ENCODE data around the gene SNCA. TPM values are rescaled to one million over a fixed set of nuclear protein-coding genes. Genes with fewer than 3 reads are reported as not detected.

The SNCA gene
- 15.2 TPM for total RNA-seq (ENCODE audit: unreplicated experiment)
- long read RNA-seq, transcript SNCA-205 (6 exons, 1,290 nt), result major isoform, 7 of 12 reads
- long read RNA-seq, partial matches to known transcripts, result 1 of 12 reads
- long read RNA-seq, other reads (novel, unspliced or antisense), result 0 of 12 reads

DNA sequence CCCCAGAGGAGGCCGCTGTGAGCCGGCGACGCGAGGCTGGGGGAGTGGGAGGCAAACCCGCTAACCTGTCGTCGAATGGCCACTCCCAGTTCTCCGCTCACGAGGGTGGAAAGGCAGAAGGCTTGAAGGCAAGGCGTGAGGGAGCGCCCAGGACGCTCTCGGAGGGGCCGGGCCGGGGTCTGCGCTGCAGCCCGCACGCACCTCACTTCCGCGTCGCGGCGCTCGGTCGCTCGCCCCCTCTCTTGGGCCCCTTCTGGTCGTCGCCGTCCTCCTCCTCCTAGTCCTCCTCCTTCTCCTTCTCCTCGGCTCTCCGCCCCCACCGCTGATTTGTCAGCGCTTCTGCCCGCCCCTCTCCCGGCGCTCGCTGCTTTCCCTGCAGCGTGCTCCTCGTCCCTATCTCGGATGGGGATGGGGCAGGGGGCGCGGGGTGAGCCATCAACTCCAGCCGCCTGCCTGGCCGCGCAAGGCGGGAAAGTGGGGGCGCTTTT lies at the start of gene SNCA:
TSS of gene SNCA (minus strand) at position 265 of the 488 bp plus-strand sequence. CDS start 1,494 bp downstream, outside the sequence.
- peak within 1 kb of the TSS; percentile 96 for H3K27ac Mint-ChIP-seq (ENCODE audit: unreplicated experiment)
- H3K9me3 Mint-ChIP-seq (ENCODE audit: unreplicated experiment), result no peaks in the 10 kb centered on the region
- DNase-seq, result peak; percentile 87
- H3K36me3 Mint-ChIP-seq (ENCODE audit: unreplicated experiment), result no peaks in the 10 kb centered on the region
- peak within 1 kb of the TSS; percentile 96 for H3K4me3 Mint-ChIP-seq (ENCODE audit: unreplicated experiment)
- TF ChIP-seq, protein P1, sequence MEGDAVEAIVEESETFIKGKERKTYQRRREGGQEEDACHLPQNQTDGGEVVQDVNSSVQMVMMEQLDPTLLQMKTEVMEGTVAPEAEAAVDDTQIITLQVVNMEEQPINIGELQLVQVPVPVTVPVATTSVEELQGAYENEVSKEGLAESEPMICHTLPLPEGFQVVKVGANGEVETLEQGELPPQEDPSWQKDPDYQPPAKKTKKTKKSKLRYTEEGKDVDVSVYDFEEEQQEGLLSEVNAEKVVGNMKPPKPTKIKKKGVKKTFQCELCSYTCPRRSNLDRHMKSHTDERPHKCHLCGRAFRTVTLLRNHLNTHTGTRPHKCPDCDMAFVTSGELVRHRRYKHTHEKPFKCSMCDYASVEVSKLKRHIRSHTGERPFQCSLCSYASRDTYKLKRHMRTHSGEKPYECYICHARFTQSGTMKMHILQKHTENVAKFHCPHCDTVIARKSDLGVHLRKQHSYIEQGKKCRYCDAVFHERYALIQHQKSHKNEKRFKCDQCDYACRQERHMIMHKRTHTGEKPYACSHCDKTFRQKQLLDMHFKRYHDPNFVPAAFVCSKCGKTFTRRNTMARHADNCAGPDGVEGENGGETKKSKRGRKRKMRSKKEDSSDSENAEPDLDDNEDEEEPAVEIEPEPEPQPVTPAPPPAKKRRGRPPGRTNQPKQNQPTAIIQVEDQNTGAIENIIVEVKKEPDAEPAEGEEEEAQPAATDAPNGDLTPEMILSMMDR (IDR thresholded peaks at IDR 0.05; ENCODE audit: partially characterized antibody, unreplicated experiment), result no peak
- no peaks in the 10 kb centered on the region for H3K4me1 Mint-ChIP-seq (ENCODE audit: low read depth, unreplicated experiment)
- H3K27me3 Mint-ChIP-seq (ENCODE audit: unreplicated experiment), result peaks cover 4% of the 10 kb centered on the region

DNA sequence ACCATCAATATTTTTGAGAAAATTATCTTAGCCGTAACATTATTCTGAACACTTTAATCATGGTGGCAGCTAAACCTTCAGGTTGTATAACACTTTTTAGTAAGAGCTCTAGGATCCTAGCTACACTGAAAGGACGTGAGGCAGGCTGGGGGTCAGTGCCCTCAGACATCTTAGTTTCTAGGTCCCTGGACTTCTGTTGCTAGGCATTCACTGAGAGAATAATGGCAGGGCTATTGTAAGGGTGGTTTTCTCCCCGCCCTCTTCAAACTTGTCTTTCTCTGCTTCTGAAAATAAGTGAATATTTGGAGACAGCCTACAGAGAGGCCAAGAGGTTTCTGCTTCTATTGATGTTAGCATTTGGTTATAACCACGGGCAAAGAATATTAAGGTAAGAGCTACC lies 42.3 kb upstream of the SNCA start:
- no peaks in the 10 kb centered on the region for H3K4me1 Mint-ChIP-seq (ENCODE audit: low read depth, unreplicated experiment)
- no peaks in the 10 kb centered on the region for H3K9me3 Mint-ChIP-seq (ENCODE audit: unreplicated experiment)
- H3K27ac Mint-ChIP-seq (ENCODE audit: unreplicated experiment), result no peak overlapping the region
- TF ChIP-seq, protein P1 (IDR thresholded peaks at IDR 0.05; ENCODE audit: partially characterized antibody, unreplicated experiment), result no peak
- H3K4me3 Mint-ChIP-seq (ENCODE audit: unreplicated experiment), result no peak overlapping the region
- H3K36me3 Mint-ChIP-seq (ENCODE audit: unreplicated experiment), result no peaks in the 10 kb centered on the region
- no peak for DNase-seq
- no peaks in the 10 kb centered on the region for H3K27me3 Mint-ChIP-seq (ENCODE audit: unreplicated experiment)

DNA sequence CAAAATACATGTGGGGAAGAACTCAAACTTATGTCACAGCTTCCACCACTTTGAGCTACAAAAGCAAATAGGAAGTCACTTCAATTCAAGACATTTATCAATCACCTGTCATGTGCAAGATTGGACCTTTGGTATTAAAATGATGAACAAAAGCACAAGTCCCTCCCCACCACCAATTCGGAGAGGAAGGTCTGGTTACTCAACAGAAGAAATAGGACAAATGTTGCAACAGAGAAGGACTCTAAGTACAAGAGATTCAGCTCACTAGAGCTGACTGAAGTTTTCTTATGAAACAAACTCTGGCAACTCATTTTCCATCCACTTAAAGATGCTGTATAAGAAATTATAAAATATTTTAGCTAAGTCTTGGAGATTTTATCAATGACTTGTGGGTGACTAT lies 41.6 kb upstream of the SNCA start:
- Mint-ChIP-seq H3K36me3 (ENCODE audit: unreplicated experiment) (no peaks in the 10 kb centered on the region), H3K4me3 (ENCODE audit: unreplicated experiment) (no peak overlapping the region), H3K27ac (ENCODE audit: unreplicated experiment) (no peak overlapping the region), H3K27me3 (ENCODE audit: unreplicated experiment) (no peaks in the 10 kb centered on the region), H3K9me3 (ENCODE audit: unreplicated experiment) (no peaks in the 10 kb centered on the region), H3K4me1 (ENCODE audit: low read depth, unreplicated experiment) (no peaks in the 10 kb centered on the region)
- TF ChIP-seq, protein P1 (IDR thresholded peaks at IDR 0.05; ENCODE audit: partially characterized antibody, unreplicated experiment), result no peak
- DNase-seq, result no peak

DNA sequence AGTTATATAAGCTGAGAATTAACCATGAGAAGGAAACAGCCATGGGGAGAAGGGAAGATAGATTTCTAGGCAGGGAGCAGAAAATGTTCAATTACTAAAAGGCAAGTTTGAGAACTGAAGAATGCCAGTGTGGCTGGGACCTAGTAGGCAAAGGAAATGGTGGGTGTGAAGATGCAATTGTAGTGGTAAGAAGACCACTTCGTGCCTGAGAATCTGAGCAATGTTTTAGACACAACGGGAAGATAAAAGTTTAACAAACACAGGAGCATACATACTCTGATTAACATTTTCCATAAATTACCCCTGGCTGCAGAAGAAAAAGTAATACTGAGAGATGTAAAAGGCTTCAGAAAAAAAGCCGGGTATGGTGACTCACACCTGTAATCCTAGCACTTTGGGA lies 39.6 kb upstream of the SNCA start:
- H3K4me3 Mint-ChIP-seq (ENCODE audit: unreplicated experiment), result no peak overlapping the region
- DNase-seq, result no peak
- H3K9me3 Mint-ChIP-seq (ENCODE audit: unreplicated experiment), result no peaks in the 10 kb centered on the region
- H3K4me1 Mint-ChIP-seq (ENCODE audit: low read depth, unreplicated experiment), result no peaks in the 10 kb centered on the region
- H3K36me3 Mint-ChIP-seq (ENCODE audit: unreplicated experiment), result no peaks in the 10 kb centered on the region
- H3K27me3 Mint-ChIP-seq (ENCODE audit: unreplicated experiment), result no peaks in the 10 kb centered on the region
- TF ChIP-seq, protein P1 (IDR thresholded peaks at IDR 0.05; ENCODE audit: partially characterized antibody, unreplicated experiment), result no peak
- no peak overlapping the region for H3K27ac Mint-ChIP-seq (ENCODE audit: unreplicated experiment)

DNA sequence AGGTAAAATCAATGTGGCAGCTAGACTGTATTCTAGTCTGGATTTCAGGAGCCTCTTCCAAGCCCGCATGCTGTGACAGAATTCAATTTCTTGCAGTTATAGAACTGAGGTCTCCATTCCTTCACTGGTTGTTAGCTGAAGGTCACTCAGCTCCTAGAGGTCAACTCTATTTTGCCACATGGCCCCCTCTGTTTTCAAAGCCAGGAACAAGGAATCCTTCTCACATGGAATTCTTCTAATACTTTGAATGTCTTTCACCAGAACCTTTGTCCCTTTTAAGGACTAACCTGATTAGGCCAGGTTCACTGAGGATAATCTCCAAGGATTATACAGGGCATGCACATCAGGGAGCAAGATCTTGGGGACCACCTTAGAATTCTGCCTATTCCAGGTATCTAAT lies 34.2 kb upstream of the SNCA start:
- Mint-ChIP-seq H3K9me3 (ENCODE audit: unreplicated experiment) (no peaks in the 10 kb centered on the region), H3K36me3 (ENCODE audit: unreplicated experiment) (no peaks in the 10 kb centered on the region), H3K4me3 (ENCODE audit: unreplicated experiment) (no peak overlapping the region), H3K4me1 (ENCODE audit: low read depth, unreplicated experiment) (no peaks in the 10 kb centered on the region), H3K27me3 (ENCODE audit: unreplicated experiment) (no peaks in the 10 kb centered on the region), H3K27ac (ENCODE audit: unreplicated experiment) (no peak overlapping the region)
- DNase-seq, result no peak
- TF ChIP-seq, protein P1 (IDR thresholded peaks at IDR 0.05; ENCODE audit: partially characterized antibody, unreplicated experiment), result no peak
